GM23248 (cell line): ENCODE results near the gene C5orf52. TPM values are rescaled to one million over a fixed set of nuclear protein-coding genes. Genes with fewer than 3 reads are reported as not detected.
"Not testable (repeated sequence)": the region's sequence is repeated elsewhere in the genome, so short reads cannot be mapped to it uniquely, and the experiment has no call there.

Source experiments
- DNase-seq: peaks from one replicate; pipeline ENCODE4 v3.0.0-alpha.2; 2015
- H2AFZ ChIP-seq: fragments of 200-600 bp; sonication (generic); 2 replicates; pipeline ENCODE4 v1.6.1; 2016; ENCODE audit warnings: antibody characterized with exemption
- H3F3A ChIP-seq: fragments of 200-600 bp; sonication (generic); 2 replicates; pipeline ENCODE4 v1.6.1; 2016; ENCODE audit warnings: mild to moderate bottlenecking, antibody characterized with exemption, mixed run types; ENCODE audit not compliant: insufficient read depth
- H3K27ac ChIP-seq: fragments of 200-600 bp; sonication (generic); 2 replicates; pipeline ENCODE4 v1.5.1; 2016; ENCODE audit warnings: mild to moderate bottlenecking
- H3K27me3 ChIP-seq: fragments of 200-600 bp; sonication (generic); replicated peaks from 2 replicates; pipeline ENCODE4 v1.6.1; 2016; ENCODE audit warnings: mild to moderate bottlenecking; ENCODE audit not compliant: insufficient read depth
- H3K36me3 ChIP-seq: fragments of 200-600 bp; sonication (generic); 2 replicates; pipeline ENCODE4 v1.6.1; 2016; ENCODE audit warnings: low read depth, mild to moderate bottlenecking
- H3K4me1 ChIP-seq: fragments of 200-600 bp; sonication (generic); 2 replicates; pipeline ENCODE4 v1.6.1; 2016; ENCODE audit warnings: mild to moderate bottlenecking; ENCODE audit not compliant: insufficient read depth
- H3K4me2 ChIP-seq: fragments of 200-600 bp; sonication (generic); one replicate; pipeline ENCODE4 v1.6.1; 2016; ENCODE audit warnings: mild to moderate bottlenecking; ENCODE audit not compliant: unreplicated experiment
- H3K4me3 ChIP-seq: fragments of 200-600 bp; sonication (generic); 2 replicates; pipeline ENCODE4 v1.5.1; 2016; ENCODE audit warnings: mild to moderate bottlenecking
- H3K79me2 ChIP-seq: fragments of 200-600 bp; sonication (generic); 2 replicates; pipeline ENCODE4 v1.6.1; 2016; ENCODE audit warnings: mild to moderate bottlenecking; ENCODE audit not compliant: insufficient read depth
- H3K9ac ChIP-seq: fragments of 200-600 bp; sonication (generic); 2 replicates; pipeline ENCODE4 v1.6.1; 2016; ENCODE audit warnings: mild to moderate bottlenecking
- H3K9me2 ChIP-seq: fragments of 200-600 bp; sonication (generic); 2 replicates; pipeline ENCODE4 v1.6.1; 2016; ENCODE audit warnings: mixed run types, mild to moderate bottlenecking, moderate library complexity; ENCODE audit not compliant: insufficient read depth
- H3K9me3 ChIP-seq: fragments of 200-600 bp; sonication (generic); one replicate; pipeline ENCODE4 v1.6.1; 2017; ENCODE audit warnings: low read depth
- H4K20me1 ChIP-seq: fragments of 200-600 bp; sonication (generic); 2 replicates; pipeline ENCODE4 v1.6.0; 2016; ENCODE audit not compliant: insufficient read depth
- EZH2 ChIP-seq: fragments of 200-600 bp; sonication (generic); IDR thresholded peaks from 2 replicates; pipeline ENCODE4 v1.6.1; 2018; ENCODE audit warnings: antibody characterized with exemption, mild to moderate bottlenecking; ENCODE audit not compliant: insufficient read depth, poor library complexity, severe bottlenecking
- EZH2phosphoT487 ChIP-seq: fragments of 200-600 bp; sonication (generic); IDR thresholded peaks from 2 replicates; pipeline ENCODE4 v1.6.1; 2018; ENCODE audit warnings: antibody characterized with exemption, moderate library complexity, mild to moderate bottlenecking, low read depth; ENCODE audit not compliant: insufficient read depth
- WGBS, 2 experiments: methylation state at CpG; one replicate each; pipeline ENCODE4 v1.1.6; 2015 to 2017; ENCODE audit warnings: low lambda C conversion rate in 2 of 2, low coverage in 1 of 2; ENCODE audit errors: missing lambda C conversion rate in 2 of 2; 5-methylcytosine and 5-hydroxymethylcytosine counted together
- in situ Hi-C: fragments of 300-500 bp; cut with MboI; formaldehyde crosslinking; loops from 2 replicates; pipeline ENCODE4 v1.15.0; 2020
- polyA plus RNA-seq: library from polyadenylated mRNA; unstranded; fragments of >200 nt; fragmentation: Nextera tagmentation; extraction: Ambion mirVana; gene quantifications from 2 replicates; pipeline ENCODE4 v1.2.1, GENCODE V29; 2016
- total RNA-seq: library from RNA; depleted of rRNA; stranded (reverse); fragments of >200 nt; shearing (Covaris generic); gene quantifications from 2 replicates; pipeline ENCODE4 v1.2.3, GENCODE V29; 2014

The C5orf52 gene
- total and polyA plus RNA-seq, 2 experiments from 2014 or later: not detected

DNA sequence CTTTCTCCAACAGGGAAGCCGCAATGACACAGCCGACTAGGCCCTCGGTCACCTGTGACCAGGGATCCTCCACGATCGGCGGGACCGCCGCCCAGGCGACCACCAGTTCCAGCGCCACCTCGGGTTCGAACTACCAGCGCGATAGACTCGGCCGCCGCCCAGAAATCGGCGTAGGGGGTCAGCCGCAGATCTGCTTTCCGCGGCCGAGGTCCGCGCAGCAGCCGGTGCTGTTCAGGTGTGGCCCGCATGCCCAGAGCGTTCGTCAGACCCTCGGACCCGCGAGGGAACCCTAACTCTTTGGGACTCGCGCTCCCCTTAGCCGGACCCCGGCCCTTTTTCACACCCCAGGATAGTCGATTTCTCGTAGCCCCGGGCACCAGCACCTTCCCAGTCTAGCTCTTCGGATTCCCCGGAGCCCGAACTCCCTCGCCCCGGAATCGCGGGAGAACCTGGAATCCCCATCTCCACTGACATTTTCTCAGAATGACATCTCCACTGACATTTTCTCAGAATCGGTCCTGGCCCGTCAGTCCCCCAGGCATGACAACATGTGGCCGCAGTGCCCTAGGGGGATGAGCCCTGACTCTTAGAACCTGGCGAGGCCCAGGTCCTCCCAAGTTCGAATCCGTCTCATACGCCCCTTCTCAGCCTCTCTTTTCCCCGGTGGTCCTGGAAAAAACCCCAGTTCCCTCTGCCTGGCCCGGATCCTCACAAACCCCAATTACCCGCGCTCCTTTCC lies 428 bp downstream of the C5orf52 start:
- Histone ChIP-seq H3K9ac (peak overlapping the region; percentile 76), H3K79me2 (no peaks in the 10 kb centered on the region), H3K9me3 (no peaks in the 10 kb centered on the region), H3K27ac (no peak overlapping the region), H3F3A (no peaks in the 10 kb centered on the region), H3K4me3 (peak overlapping the region; percentile 77), H2AFZ (peak overlapping the region; percentile 97), H3K36me3 (no peaks in the 10 kb centered on the region), H3K9me2 (no peaks in the 10 kb centered on the region), H4K20me1 (no peaks in the 10 kb centered on the region), H3K4me1 (0 out of 2 replicates have a peak, but pooled peaks cover 3% of the 10 kb centered on the region), H3K4me2 (peak overlapping the region; percentile 71), H3K27me3 (no peaks in the 10 kb centered on the region)
- DNase-seq: no peak
- in situ Hi-C loops: no loop called here
- 26 to 28% methylated on average over 57 of the region's 57 CpGs for WGBS, 2 experiments
- TF ChIP-seq EZH2 (no peak), EZH2phosphoT487 (no peak)

DNA sequence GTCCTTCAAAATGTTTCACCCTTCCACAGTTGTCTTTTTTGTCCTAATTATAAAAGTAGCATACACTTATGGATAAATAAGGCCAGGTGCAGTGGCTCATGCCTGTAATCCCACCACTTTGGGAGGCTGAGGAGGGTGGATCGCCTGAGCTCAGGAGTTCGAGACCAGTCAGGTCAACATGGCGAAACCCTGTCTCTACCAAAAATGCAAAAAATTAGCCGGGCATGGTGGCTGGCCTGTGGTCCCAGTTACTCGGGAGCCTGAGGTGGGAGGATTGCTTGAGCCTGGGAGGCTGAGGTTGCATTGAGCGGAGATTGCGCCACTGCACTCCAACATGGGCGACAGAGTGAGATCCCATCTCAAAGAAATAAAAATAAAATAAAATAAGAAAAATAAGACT lies 1.6 kb downstream of the C5orf52 start:
- no peaks in the 10 kb centered on the region for H3K79me2 ChIP-seq
- no peaks in the 10 kb centered on the region for H3K9me2 ChIP-seq
- H3K4me1 ChIP-seq: 0 out of 2 replicates have a peak, but pooled peaks cover 3% of the 10 kb centered on the region
- H3K27me3 ChIP-seq: no peaks in the 10 kb centered on the region
- TF ChIP-seq EZH2: no peak
- TF ChIP-seq EZH2phosphoT487: no peak
- H3K36me3 ChIP-seq: no peaks in the 10 kb centered on the region
- H3K4me3 ChIP-seq: no peak overlapping the region
- no peaks in the 10 kb centered on the region for H4K20me1 ChIP-seq
- H3K4me2 ChIP-seq: no peak overlapping the region
- no peak overlapping the region for H2AFZ ChIP-seq
- no peaks in the 10 kb centered on the region for H3F3A ChIP-seq
- in situ Hi-C loops: no loop called here
- no peak overlapping the region for H3K27ac ChIP-seq
- DNase-seq: no peak
- no peak overlapping the region for H3K9ac ChIP-seq
- H3K9me3 ChIP-seq: no peaks in the 10 kb centered on the region
- WGBS, 2 experiments: 91% methylated on average over 8 of the region's 8 CpGs

DNA sequence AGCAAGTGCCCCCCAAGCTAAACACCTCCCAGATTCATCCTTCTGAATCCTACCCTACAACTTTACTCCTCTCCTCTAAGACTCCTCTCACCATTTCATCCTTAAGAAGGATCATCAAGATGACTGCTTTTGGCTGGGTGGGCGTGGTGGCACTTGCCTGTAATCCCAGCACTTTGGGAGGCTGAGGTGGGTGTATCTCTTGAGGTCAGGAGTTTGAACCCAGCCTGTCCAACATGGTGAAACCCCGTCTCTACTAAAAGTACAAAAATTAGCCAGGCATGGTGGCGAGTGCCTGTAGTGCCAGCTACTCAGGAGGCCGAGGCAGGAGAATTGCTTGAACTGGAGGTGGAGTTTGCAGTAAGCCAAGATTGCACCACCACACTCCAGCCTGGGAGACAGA lies 3.0 kb downstream of the C5orf52 start:
- H2AFZ ChIP-seq, H3K79me2 ChIP-seq, H4K20me1 ChIP-seq, H3K27ac ChIP-seq, H3K4me2 ChIP-seq, H3F3A ChIP-seq, DNase-seq, H3K9me2 ChIP-seq, H3K9me3 ChIP-seq, H3K4me1 ChIP-seq, H3K27me3 ChIP-seq, H3K4me3 ChIP-seq, H3K36me3 ChIP-seq, H3K9ac ChIP-seq, in situ Hi-C loops: not testable (repeated sequence)
- WGBS, 2 experiments: 83 to 89% methylated on average over 4 of the region's 4 CpGs

DNA sequence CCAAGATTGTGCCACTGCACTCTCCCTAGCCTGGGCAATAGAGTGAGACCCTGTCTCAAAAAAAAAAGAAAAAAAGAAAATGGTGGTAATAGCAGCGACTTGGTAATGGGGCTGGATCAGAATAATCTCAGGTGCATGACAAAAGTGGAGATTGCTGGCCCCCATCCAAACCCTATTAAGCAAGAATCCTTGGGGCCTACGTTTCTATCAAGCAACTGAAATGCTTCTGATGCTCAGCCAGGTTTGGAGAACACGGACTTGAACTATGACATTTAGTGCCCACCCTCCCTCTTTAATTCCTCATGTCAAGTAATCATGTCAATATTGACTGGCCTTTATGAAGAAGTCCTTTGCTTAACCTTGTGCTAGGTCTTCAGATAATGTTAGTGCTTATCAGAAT lies 6.6 kb downstream of the C5orf52 start:
- TF ChIP-seq EZH2 (no peak), EZH2phosphoT487 (no peak)
- no peak for DNase-seq
- no peaks in the 10 kb centered on the region for H3K9me3 ChIP-seq
- 70 to 71% methylated on average over 3 of the region's 3 CpGs for WGBS, 2 experiments
- no peaks in the 10 kb centered on the region for H3K79me2 ChIP-seq
- no peaks in the 10 kb centered on the region for H3K36me3 ChIP-seq
- H3F3A ChIP-seq: no peaks in the 10 kb centered on the region
- H3K4me1 ChIP-seq: no peaks in the 10 kb centered on the region
- H3K9me2 ChIP-seq: no peaks in the 10 kb centered on the region
- in situ Hi-C loops: no loop called here
- no peaks in the 10 kb centered on the region for H4K20me1 ChIP-seq
- H3K27me3 ChIP-seq: no peaks in the 10 kb centered on the region
- no peak overlapping the region for H3K4me2 ChIP-seq
- no peak overlapping the region for H2AFZ ChIP-seq
- H3K4me3 ChIP-seq: no peak overlapping the region
- H3K27ac ChIP-seq: no peak overlapping the region
- no peak overlapping the region for H3K9ac ChIP-seq

DNA sequence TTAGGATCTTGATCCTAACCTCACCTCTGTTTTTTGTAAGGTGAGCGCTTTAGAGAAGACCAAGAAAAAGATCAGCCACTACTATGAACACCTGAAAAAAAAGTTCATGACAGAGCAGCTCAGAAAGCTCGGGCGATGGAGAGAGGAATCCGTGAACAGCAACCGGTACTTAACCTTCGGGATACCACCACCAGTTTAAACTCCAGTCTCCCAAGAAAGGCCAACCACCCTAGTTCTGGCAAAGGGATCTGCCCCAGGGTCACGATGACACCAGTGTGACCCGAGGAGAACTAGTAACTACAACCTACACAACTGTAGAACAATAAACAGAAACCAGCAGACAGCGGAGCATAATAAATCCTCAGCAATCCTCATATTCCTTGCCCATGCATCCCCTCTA lies 8.5 kb downstream of the C5orf52 start:
- 91% methylated on average over 9 of the region's 9 CpGs for WGBS, 2 experiments
- no peak overlapping the region for H3K27ac ChIP-seq
- no peak overlapping the region for H3K4me3 ChIP-seq
- H4K20me1 ChIP-seq: no peaks in the 10 kb centered on the region
- in situ Hi-C loops: no loop called here
- no peak for DNase-seq
- H3K9me2 ChIP-seq: no peaks in the 10 kb centered on the region
- no peaks in the 10 kb centered on the region for H3F3A ChIP-seq
- no peaks in the 10 kb centered on the region for H3K79me2 ChIP-seq
- no peaks in the 10 kb centered on the region for H3K4me1 ChIP-seq
- no peak overlapping the region for H3K9ac ChIP-seq
- H3K4me2 ChIP-seq: no peak overlapping the region
- TF ChIP-seq EZH2phosphoT487 (no peak), EZH2 (no peak)
- H3K36me3 ChIP-seq: no peaks in the 10 kb centered on the region
- no peaks in the 10 kb centered on the region for H3K27me3 ChIP-seq
- H2AFZ ChIP-seq: no peak overlapping the region
- H3K9me3 ChIP-seq: no peaks in the 10 kb centered on the region
